ENCODE measurements around the gene FREM3.

FREM3 gene

GRCh38 chr4:143668930-143669552, 31.4 kb downstream of the FREM3 start:
- no peak for TF ChIP-seq EZH2phosphoT487 (IDR thresholded peaks at IDR 0.05; ENCODE audit: low read length)
- TF ChIP-seq EZH2 (optimal IDR thresholded peaks at IDR 0.05; ENCODE audit: low read depth, low read length): no peak
- no peak for TF ChIP-seq CTCF (IDR thresholded peaks at IDR 0.05; ENCODE audit: low read length)

GRCh38 chr4:143667461-143667860, 33.0 kb downstream of the FREM3 start:
- DNase-seq: no peak
- H2AFZ ChIP-seq (ENCODE audit: low read length): no peak overlapping the region

More at GRCh38 chr4:143668930-143669552, 31.4 kb downstream of the FREM3 start:
- Histone ChIP-seq H3K9me3 (replicated peaks; ENCODE audit: insufficient read depth, low read length) (no peaks in the 10 kb centered on the region), H3K4me3 (ENCODE audit: low read length) (no peak overlapping the region), H3K9ac (ENCODE audit: low read length) (no peak overlapping the region), H4K20me1 (ENCODE audit: insufficient read depth, low read length) (no peaks in the 10 kb centered on the region), H3K4me1 (ENCODE audit: low read length) (peaks cover 18% of the 10 kb centered on the region), H3K4me2 (ENCODE audit: low read depth, low read length) (peak overlapping the region; percentile 31; the same call in 1 of the 2 replicates), H3K27ac (ENCODE audit: low read length) (peak overlapping the region; percentile 16; the same call in 1 of the 2 replicates), H3F3A (ENCODE audit: insufficient read depth, low read length) (no peaks in the 10 kb centered on the region), H3K9me2 (replicated peaks; ENCODE audit: insufficient read depth, low read length) (no peaks in the 10 kb centered on the region), H3K79me2 (ENCODE audit: low read length) (no peaks in the 10 kb centered on the region), H3K27me3 (replicated peaks; ENCODE audit: insufficient read depth, low read length) (no peaks in the 10 kb centered on the region), H2AFZ (ENCODE audit: low read length) (no peak overlapping the region), H3K36me3 (replicated peaks; ENCODE audit: insufficient read depth, low read length) (no peaks in the 10 kb centered on the region)
- DNase-seq: peak; percentile 63

GRCh38 chr4:143658336-143658735, 42.1 kb downstream of the FREM3 start:
- no peaks in the 10 kb centered on the region for H3K4me1 ChIP-seq (ENCODE audit: low read length)

More at GRCh38 chr4:143667461-143667860, 33.0 kb downstream of the FREM3 start:
- H3K4me1 ChIP-seq (ENCODE audit: low read length): peaks cover 18% of the 10 kb centered on the region
- TF ChIP-seq EZH2 (optimal IDR thresholded peaks at IDR 0.05; ENCODE audit: low read depth, low read length) (no peak), EZH2phosphoT487 (IDR thresholded peaks at IDR 0.05; ENCODE audit: low read length) (no peak), CTCF (IDR thresholded peaks at IDR 0.05; ENCODE audit: low read length) (no peak)
- H3K9me2 ChIP-seq (replicated peaks; ENCODE audit: insufficient read depth, low read length): no peaks in the 10 kb centered on the region
- no peaks in the 10 kb centered on the region for H4K20me1 ChIP-seq (ENCODE audit: insufficient read depth, low read length)
- H3F3A ChIP-seq (ENCODE audit: insufficient read depth, low read length): no peaks in the 10 kb centered on the region
- no peak overlapping the region for H3K27ac ChIP-seq (ENCODE audit: low read length)
- H3K9ac ChIP-seq (ENCODE audit: low read length): no peak overlapping the region
- H3K36me3 ChIP-seq (replicated peaks; ENCODE audit: insufficient read depth, low read length): no peaks in the 10 kb centered on the region
- H3K79me2 ChIP-seq (ENCODE audit: low read length): no peaks in the 10 kb centered on the region
- no peak overlapping the region for H3K4me2 ChIP-seq (ENCODE audit: low read depth, low read length)
- no peak overlapping the region for H3K4me3 ChIP-seq (ENCODE audit: low read length)
- H3K27me3 ChIP-seq (replicated peaks; ENCODE audit: insufficient read depth, low read length): no peaks in the 10 kb centered on the region
- H3K9me3 ChIP-seq (replicated peaks; ENCODE audit: insufficient read depth, low read length): no peaks in the 10 kb centered on the region

More at GRCh38 chr4:143658336-143658735, 42.1 kb downstream of the FREM3 start:
- TF ChIP-seq EZH2 (optimal IDR thresholded peaks at IDR 0.05; ENCODE audit: low read depth, low read length) (no peak), EZH2phosphoT487 (IDR thresholded peaks at IDR 0.05; ENCODE audit: low read length) (no peak), CTCF (IDR thresholded peaks at IDR 0.05; ENCODE audit: low read length) (no peak)
- H3K9me3 ChIP-seq (replicated peaks; ENCODE audit: insufficient read depth, low read length): no peaks in the 10 kb centered on the region
- no peak for DNase-seq
- H3K4me2 ChIP-seq (ENCODE audit: low read depth, low read length): no peak overlapping the region
- H2AFZ ChIP-seq (ENCODE audit: low read length): no peak overlapping the region
- H3K27ac ChIP-seq (ENCODE audit: low read length): no peak overlapping the region
- H3F3A ChIP-seq (ENCODE audit: insufficient read depth, low read length): no peaks in the 10 kb centered on the region
- H3K4me3 ChIP-seq (ENCODE audit: low read length): no peak overlapping the region
- H3K9me2 ChIP-seq (replicated peaks; ENCODE audit: insufficient read depth, low read length): no peaks in the 10 kb centered on the region
- H4K20me1 ChIP-seq (ENCODE audit: insufficient read depth, low read length): no peaks in the 10 kb centered on the region
- no peaks in the 10 kb centered on the region for H3K36me3 ChIP-seq (replicated peaks; ENCODE audit: insufficient read depth, low read length)
- no peaks in the 10 kb centered on the region for H3K27me3 ChIP-seq (replicated peaks; ENCODE audit: insufficient read depth, low read length)
- H3K9ac ChIP-seq (ENCODE audit: low read length): no peak overlapping the region
- no peaks in the 10 kb centered on the region for H3K79me2 ChIP-seq (ENCODE audit: low read length)

Data from MM.1S (cell line).